ENCODE results near the gene KLHL3. TPM values are rescaled to one million over a fixed set of nuclear protein-coding genes. Genes with fewer than 3 reads are reported as not detected.

The KLHL3 gene
- polyA plus RNA-seq, 1 of the 3 experiments (the other 2 are of a cell fraction) = 3.8 TPM

DNA sequence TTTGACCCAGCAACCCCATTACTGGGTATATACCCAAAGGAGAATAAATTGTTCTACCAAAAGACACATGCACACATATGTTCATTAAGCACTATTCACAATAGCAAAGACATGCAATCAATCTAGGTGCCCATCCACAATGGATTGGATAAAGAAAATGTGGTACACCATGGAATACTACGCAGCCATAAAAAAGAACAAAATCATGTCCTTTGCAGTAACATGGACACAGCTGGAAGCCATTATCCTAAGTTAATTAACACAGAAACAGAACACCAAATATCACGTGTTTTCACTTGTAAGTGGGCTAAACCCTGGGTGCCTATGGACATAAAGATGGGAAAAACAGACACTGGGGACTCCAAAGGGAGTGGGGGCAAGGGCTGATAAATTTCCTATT lies 46.6 kb downstream of the KLHL3 start (continued):
- TF ChIP-seq, protein P1, sequence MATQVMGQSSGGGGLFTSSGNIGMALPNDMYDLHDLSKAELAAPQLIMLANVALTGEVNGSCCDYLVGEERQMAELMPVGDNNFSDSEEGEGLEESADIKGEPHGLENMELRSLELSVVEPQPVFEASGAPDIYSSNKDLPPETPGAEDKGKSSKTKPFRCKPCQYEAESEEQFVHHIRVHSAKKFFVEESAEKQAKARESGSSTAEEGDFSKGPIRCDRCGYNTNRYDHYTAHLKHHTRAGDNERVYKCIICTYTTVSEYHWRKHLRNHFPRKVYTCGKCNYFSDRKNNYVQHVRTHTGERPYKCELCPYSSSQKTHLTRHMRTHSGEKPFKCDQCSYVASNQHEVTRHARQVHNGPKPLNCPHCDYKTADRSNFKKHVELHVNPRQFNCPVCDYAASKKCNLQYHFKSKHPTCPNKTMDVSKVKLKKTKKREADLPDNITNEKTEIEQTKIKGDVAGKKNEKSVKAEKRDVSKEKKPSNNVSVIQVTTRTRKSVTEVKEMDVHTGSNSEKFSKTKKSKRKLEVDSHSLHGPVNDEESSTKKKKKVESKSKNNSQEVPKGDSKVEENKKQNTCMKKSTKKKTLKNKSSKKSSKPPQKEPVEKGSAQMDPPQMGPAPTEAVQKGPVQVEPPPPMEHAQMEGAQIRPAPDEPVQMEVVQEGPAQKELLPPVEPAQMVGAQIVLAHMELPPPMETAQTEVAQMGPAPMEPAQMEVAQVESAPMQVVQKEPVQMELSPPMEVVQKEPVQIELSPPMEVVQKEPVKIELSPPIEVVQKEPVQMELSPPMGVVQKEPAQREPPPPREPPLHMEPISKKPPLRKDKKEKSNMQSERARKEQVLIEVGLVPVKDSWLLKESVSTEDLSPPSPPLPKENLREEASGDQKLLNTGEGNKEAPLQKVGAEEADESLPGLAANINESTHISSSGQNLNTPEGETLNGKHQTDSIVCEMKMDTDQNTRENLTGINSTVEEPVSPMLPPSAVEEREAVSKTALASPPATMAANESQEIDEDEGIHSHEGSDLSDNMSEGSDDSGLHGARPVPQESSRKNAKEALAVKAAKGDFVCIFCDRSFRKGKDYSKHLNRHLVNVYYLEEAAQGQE (IDR thresholded peaks at IDR 0.05; ENCODE audit: low read depth, low read length) = no peak
- TF ChIP-seq TAF1 (IDR thresholded peaks at IDR 0.05; ENCODE audit: borderline replicate concordance, low read depth, low read length) = no peak
- TF ChIP-seq, protein P2, sequence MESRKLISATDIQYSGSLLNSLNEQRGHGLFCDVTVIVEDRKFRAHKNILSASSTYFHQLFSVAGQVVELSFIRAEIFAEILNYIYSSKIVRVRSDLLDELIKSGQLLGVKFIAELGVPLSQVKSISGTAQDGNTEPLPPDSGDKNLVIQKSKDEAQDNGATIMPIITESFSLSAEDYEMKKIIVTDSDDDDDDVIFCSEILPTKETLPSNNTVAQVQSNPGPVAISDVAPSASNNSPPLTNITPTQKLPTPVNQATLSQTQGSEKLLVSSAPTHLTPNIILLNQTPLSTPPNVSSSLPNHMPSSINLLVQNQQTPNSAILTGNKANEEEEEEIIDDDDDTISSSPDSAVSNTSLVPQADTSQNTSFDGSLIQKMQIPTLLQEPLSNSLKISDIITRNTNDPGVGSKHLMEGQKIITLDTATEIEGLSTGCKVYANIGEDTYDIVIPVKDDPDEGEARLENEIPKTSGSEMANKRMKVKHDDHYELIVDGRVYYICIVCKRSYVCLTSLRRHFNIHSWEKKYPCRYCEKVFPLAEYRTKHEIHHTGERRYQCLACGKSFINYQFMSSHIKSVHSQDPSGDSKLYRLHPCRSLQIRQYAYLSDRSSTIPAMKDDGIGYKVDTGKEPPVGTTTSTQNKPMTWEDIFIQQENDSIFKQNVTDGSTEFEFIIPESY (IDR thresholded peaks at IDR 0.05; ENCODE audit: borderline replicate concordance, low read depth) = no peak
- TF ChIP-seq SIN3A (IDR thresholded peaks at IDR 0.05; ENCODE audit: borderline replicate concordance, low read depth, low read length) = no peak
- TF ChIP-seq, protein P3, sequence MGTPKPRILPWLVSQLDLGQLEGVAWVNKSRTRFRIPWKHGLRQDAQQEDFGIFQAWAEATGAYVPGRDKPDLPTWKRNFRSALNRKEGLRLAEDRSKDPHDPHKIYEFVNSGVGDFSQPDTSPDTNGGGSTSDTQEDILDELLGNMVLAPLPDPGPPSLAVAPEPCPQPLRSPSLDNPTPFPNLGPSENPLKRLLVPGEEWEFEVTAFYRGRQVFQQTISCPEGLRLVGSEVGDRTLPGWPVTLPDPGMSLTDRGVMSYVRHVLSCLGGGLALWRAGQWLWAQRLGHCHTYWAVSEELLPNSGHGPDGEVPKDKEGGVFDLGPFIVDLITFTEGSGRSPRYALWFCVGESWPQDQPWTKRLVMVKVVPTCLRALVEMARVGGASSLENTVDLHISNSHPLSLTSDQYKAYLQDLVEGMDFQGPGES (IDR thresholded peaks at IDR 0.05; ENCODE audit: low read depth, low read length) = no peak
- TF ChIP-seq RAD21 (IDR thresholded peaks at IDR 0.05; ENCODE audit: low read length) = no peak

DNA sequence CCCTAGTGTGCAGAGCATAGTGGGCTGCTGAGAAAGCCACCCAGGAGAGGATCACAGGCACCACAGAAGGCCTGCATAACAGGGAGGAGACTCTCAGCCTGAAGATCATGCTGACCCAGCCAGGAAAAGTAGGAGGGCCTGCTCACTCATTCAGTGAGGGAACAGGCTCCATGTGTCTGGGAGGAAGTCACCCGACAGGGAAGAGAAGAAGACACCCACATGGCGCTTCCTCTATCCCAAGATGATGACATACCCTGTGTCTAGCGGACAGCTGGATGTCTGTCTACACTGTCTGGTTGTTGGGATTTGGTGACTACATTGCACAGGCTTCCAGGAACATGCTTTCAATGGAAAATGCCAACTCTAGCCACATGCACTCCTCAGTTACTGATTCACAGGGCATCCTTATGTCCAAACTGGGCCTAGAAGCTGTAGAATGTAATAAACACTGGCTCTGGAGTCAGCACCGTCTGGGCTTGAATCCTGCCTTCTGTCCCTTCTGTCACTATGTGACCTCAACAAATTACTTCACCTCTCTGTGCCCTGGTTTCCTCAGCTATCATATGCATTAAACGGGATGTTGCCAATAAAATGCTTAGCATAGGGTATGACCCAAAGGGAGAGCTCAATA lies 47.6 kb downstream of the KLHL3 start:
- POLR2A ChIA-PET = no interaction called here
- Histone ChIP-seq H3K4me1 (ENCODE audit: control insufficient read depth in 1 of 2, insufficient read depth in 2 of 2, low read depth in 1 of 2, low read length in 1 of 2) (no peaks in the 10 kb centered on the region; a peak in 1 of 4 replicates), H3K9me2 (no peaks in the 10 kb centered on the region), H3K4me3 (ENCODE audit: low read depth in 2 of 2, low read length in 1 of 2) (no peak overlapping the region), H3K9ac (no peak overlapping the region), H3K9me3 (no peaks in the 10 kb centered on the region), H3K36me3 (replicated peaks in 1 of 2; ENCODE audit: control insufficient read depth in 1 of 2, insufficient read depth in 2 of 2, low read length in 1 of 2) (no peaks in the 10 kb centered on the region), H3K79me2 (ENCODE audit: insufficient read depth) (no peaks in the 10 kb centered on the region), H3K4me2 (no peak overlapping the region), H3K27ac (ENCODE audit: low read depth in 2 of 2, low read length in 1 of 2) (no peak overlapping the region), H2AFZ (ENCODE audit: low read depth) (no peak overlapping the region), H4K20me1 (ENCODE audit: insufficient read depth) (no peaks in the 10 kb centered on the region), H3K27me3 (ENCODE audit: insufficient read depth) (no peaks in the 10 kb centered on the region), H3F3A (replicated peaks; ENCODE audit: insufficient read depth) (no peaks in the 10 kb centered on the region)
- DNase-seq = no peak
- 85% methylated on average over 4 of the region's 5 CpGs for WGBS (ENCODE audit: low lambda C conversion rate)
- CTCF ChIA-PET = interaction anchor here (1.6 to 1.7 kb wide), 2 partner anchors 28 to 59 kb away, joined by 4 to 7 read pairs; no protein-coding TSS in a partner anchor
- TF ChIP-seq, protein P3 (IDR thresholded peaks at IDR 0.05; ENCODE audit: low read depth, low read length) = no peak
- TF ChIP-seq SIN3A (IDR thresholded peaks at IDR 0.05; ENCODE audit: borderline replicate concordance, low read depth, low read length) (no peak), RFX5 (IDR thresholded peaks at IDR 0.05; ENCODE audit: low read length) (no peak), TAF1 (IDR thresholded peaks at IDR 0.05; ENCODE audit: borderline replicate concordance, low read depth, low read length) (no peak)
